Chondrocyte (in vitro differentiated cells): ENCODE measurements around the gene TAF12. TPM values are rescaled to one million over a fixed set of nuclear protein-coding genes. Genes with fewer than 3 reads are reported as not detected.

ENCODE experiments used
- DNase-seq: peaks from one replicate; pipeline ENCODE4 v3.0.0; 2021; ENCODE audit warnings: mixed read lengths, low spot score
- H3K27ac Mint-ChIP-seq: one replicate; pipeline ENCODE4 v1.8.0; 2021; ENCODE audit warnings: mild to moderate bottlenecking, moderate library complexity, mixed read lengths; ENCODE audit not compliant: unreplicated experiment
- H3K27me3 Mint-ChIP-seq: 2 replicates; pipeline ENCODE4 v1.8.0; 2021; ENCODE audit warnings: low read depth, mixed read lengths
- H3K36me3 Mint-ChIP-seq: 2 replicates; pipeline ENCODE4 v1.8.0; 2021; ENCODE audit warnings: low read depth, mixed read lengths
- H3K4me1 Mint-ChIP-seq: 2 replicates; pipeline ENCODE4 v1.8.0; 2021; ENCODE audit warnings: low read depth, mild to moderate bottlenecking, mixed read lengths
- H3K4me3 Mint-ChIP-seq: one replicate; pipeline ENCODE4 v1.8.0; 2021; ENCODE audit warnings: mild to moderate bottlenecking, moderate library complexity, mixed read lengths; ENCODE audit not compliant: unreplicated experiment
- H3K9me3 Mint-ChIP-seq: 2 replicates; pipeline ENCODE4 v1.8.0; 2021; ENCODE audit warnings: low read depth, mixed read lengths
- CTCF ChIP-seq: fragments of 200-600 bp; sonication (generic); IDR thresholded peaks from 2 replicates; pipeline ENCODE4 v1.5.0; 2021; ENCODE audit warnings: antibody characterized with exemption, mild to moderate bottlenecking, moderate library complexity
- total RNA-seq: library from RNA; stranded (reverse); gene quantifications from 3 replicates; pipeline ENCODE4 v1.2.1, GENCODE V29; 2021

Gene TAF12
- total RNA-seq, 1 donor from 2014 or later, result 19.4 TPM

- Mint-ChIP-seq H3K27ac (no peak overlapping the region), H3K4me1 (no peaks in the 10 kb centered on the region), H3K27me3 (no peaks in the 10 kb centered on the region), H3K9me3 (no peaks in the 10 kb centered on the region), H3K36me3 (peaks cover 28% of the 10 kb centered on the region), H3K4me3 (no peak overlapping the region)
- TF ChIP-seq CTCF, result no peak
- no peak for DNase-seq
These were observed 78.6 kb downstream of the TAF12 start for GRCh38 chr1:28564310-28564709.

- TF ChIP-seq CTCF, result no peak
- DNase-seq, result no peak
- no peaks in the 10 kb centered on the region for H3K27me3 Mint-ChIP-seq
- no peak overlapping the region for H3K4me3 Mint-ChIP-seq
- peaks cover 21% of the 10 kb centered on the region for H3K36me3 Mint-ChIP-seq
- no peaks in the 10 kb centered on the region for H3K4me1 Mint-ChIP-seq
- no peaks in the 10 kb centered on the region for H3K9me3 Mint-ChIP-seq
- no peak overlapping the region for H3K27ac Mint-ChIP-seq
These were observed 82.0 kb downstream of the TAF12 start for GRCh38 chr1:28560886-28561285.

Other genes with a start within 250 kb of the TAF12 start
- 18.8 to 20.5 TPM (median 20.5 TPM) in 3 replicates for gene RCC1, start 137.0 kb downstream of the TAF12 start, total RNA-seq
- 19.6 to 21.5 TPM (median 20.3 TPM) in 3 replicates for gene TRNAU1AP, start 90.0 kb downstream of the TAF12 start, total RNA-seq
- gene RAB42, start 50.8 kb downstream of the TAF12 start, total RNA-seq, result 1.3 to 2.6 TPM (median 2.3 TPM) in 3 replicates
- gene RNU11, start 5.5 kb upstream of the TAF12 start, total RNA-seq, result not detected in 3 replicates
- 10.9 to 12.6 TPM (median 12.4 TPM) in 3 replicates for gene GMEB1, start 25.7 kb upstream of the TAF12 start, total RNA-seq
- 56.5 to 68.8 TPM (median 62.0 TPM) in 3 replicates for gene YTHDF2, start 93.9 kb upstream of the TAF12 start, total RNA-seq
- 0.10 to 0.22 TPM (median 0.15 TPM) in 3 replicates for gene OPRD1, start 169.1 kb upstream of the TAF12 start, total RNA-seq